ENCODE measurements around the gene NTSR1. TPM values are rescaled to one million over a fixed set of nuclear protein-coding genes. Genes with fewer than 3 reads are reported as not detected.

Gene NTSR1
- total RNA-seq, 4 donors from 2014 or later: 1.5 to 23.9 (median 4.7) TPM

DNA sequence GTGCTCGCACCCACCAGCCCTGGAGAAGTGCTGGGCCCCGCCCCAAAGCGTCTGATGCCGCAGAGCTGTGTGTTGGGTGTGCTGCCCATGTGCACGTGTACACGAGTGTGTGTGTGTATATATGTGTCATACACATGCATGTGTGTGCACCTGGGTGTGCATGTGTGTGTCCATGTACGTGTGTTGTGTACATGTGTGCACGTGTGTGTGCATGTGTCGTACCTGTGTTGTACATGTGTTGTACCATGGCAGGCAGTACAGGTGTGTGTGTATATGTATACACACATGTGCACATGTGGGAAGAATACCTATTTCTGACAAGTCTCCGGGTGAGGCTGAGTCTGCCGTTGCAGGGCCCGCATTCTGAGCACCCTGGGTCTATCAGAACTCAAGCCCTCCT, 81.4 kb downstream of the NTSR1 start:
- no peaks in the 10 kb centered on the region for H3K36me3 ChIP-seq
- no peak overlapping the region for H3K4me3 ChIP-seq
- no peak for DNase-seq
- no peak overlapping the region for H3K27ac ChIP-seq
- TF ChIP-seq EP300 (IDR thresholded peaks at IDR 0.05; ENCODE audit: low read depth): no peak
- no peak for TF ChIP-seq CTCF (IDR thresholded peaks at IDR 0.05)
- TF ChIP-seq POLR2A (IDR thresholded peaks at IDR 0.05): no peak
- no peak for TF ChIP-seq POLR2AphosphoS5 (IDR thresholded peaks at IDR 0.05)
- in situ Hi-C loops (cut with MboI; ENCODE audit: low pct_ligation_motif_present in 1 of 4, low pct_unique_long_range_greater_than_20kb in 1 of 4, low sequenced_read_pairs in 3 of 4): loop anchor here in 2 of 4 donors (25.0 kb wide), 2 partner anchors 103 to 128 kb away; no protein-coding TSS in a partner anchor
- no peaks in the 10 kb centered on the region for H3K9me3 ChIP-seq
- H3K4me1 ChIP-seq: peaks cover 4 to 19% (median 16%) of the 10 kb centered on the region in 4 donors
- H3K27me3 ChIP-seq: no peaks in the 10 kb centered on the region
- 93% methylated on average over 3 to 12 of the region's 12 CpGs for WGBS, 2 donors (ENCODE audit: low coverage in 1 of 2)
- intact Hi-C loops (cut with DNase I; ENCODE audit: low total_unique reads): loop anchor here (2.0 to 5.0 kb wide), 2 partner anchors 88 to 121 kb away; no protein-coding TSS in a partner anchor

GRCh38 chr20:62791301-62792181, 82.9 kb downstream of the NTSR1 start:
- no peak for TF ChIP-seq EP300 (IDR thresholded peaks at IDR 0.05; ENCODE audit: low read depth)
- no peak for TF ChIP-seq POLR2A (IDR thresholded peaks at IDR 0.05)
- TF ChIP-seq CTCF (IDR thresholded peaks at IDR 0.05): peak; percentile 88 to 98 (median 92)
- peak in 2 of 3 donors; percentile 29 to 30 for TF ChIP-seq POLR2AphosphoS5 (IDR thresholded peaks at IDR 0.05)
- Histone ChIP-seq H3K9me3 (no peaks in the 10 kb centered on the region), H3K4me1 (peaks cover 4 to 26% (median 22%) of the 10 kb centered on the region in 4 donors), H3K36me3 (no peaks in the 10 kb centered on the region), H3K27ac (no peak overlapping the region), H3K4me3 (no peak overlapping the region), H3K27me3 (no peaks in the 10 kb centered on the region)
- intact Hi-C loops (cut with DNase I; ENCODE audit: low total_unique reads): loop anchor here (2.0 to 5.0 kb wide), 2 partner anchors 89 to 123 kb away; no protein-coding TSS in a partner anchor
- WGBS, 2 donors (ENCODE audit: low coverage in 1 of 2): 41% methylated on average over 23 of the region's 23 CpGs; no CpG with 5 or more reads in 1 of the 2 donors
- in situ Hi-C loops (cut with MboI; ENCODE audit: low pct_ligation_motif_present in 1 of 4, low pct_unique_long_range_greater_than_20kb in 1 of 4, low sequenced_read_pairs in 3 of 4): loop anchor here in 2 of 4 donors (25.0 kb wide), 2 partner anchors 104 to 129 kb away; no protein-coding TSS in a partner anchor
- peak; percentile 84 for DNase-seq

DNA sequence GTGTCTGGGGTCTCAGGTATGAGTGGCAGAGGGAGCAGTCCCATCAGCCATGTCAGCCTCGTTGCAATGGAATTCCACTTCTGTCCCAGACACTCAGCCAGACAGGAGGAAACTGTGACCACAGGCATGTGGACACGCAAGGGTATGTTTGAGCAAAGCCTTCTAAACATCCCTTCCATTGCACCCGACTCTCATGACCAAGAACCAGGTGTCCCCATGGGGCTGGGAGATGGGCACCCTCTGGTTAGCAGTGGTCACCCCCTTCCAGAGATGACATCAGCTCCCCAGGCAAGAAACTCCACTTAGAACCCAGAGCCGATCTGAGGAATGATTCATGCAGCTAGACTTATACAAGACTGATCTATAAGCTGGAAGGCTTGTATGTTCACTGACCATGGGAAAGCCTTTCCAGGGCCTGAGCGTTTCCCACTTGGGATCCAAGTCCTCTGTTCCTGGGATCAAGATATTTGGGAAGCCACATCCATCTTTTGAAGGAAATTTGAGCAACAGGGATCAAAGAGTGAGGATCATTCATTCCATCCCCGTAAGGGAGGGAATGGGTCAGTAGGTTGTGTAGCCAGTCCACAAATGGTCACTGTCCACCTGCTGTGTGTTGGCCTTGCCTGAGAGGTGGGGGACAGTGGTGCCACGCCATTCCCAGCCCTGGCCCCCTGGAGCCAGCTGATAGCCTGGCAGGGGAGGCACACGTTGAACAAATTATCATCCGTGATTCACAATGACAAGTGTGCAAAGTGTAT, 83.7 kb downstream of the NTSR1 start:
- no peaks in the 10 kb centered on the region for H3K27me3 ChIP-seq
- H3K4me1 ChIP-seq: peaks cover 8 to 32% (median 28%) of the 10 kb centered on the region in 4 donors
- H3K9me3 ChIP-seq: no peaks in the 10 kb centered on the region
- H3K36me3 ChIP-seq: no peaks in the 10 kb centered on the region
- 60 to 68% methylated on average over 1 to 8 of the region's 9 CpGs for WGBS, 2 donors (ENCODE audit: low coverage in 1 of 2)
- H3K4me3 ChIP-seq: no peak overlapping the region
- no peak for DNase-seq
- no peak for TF ChIP-seq EP300 (IDR thresholded peaks at IDR 0.05; ENCODE audit: low read depth)
- TF ChIP-seq POLR2AphosphoS5 (IDR thresholded peaks at IDR 0.05): no peak
- no peak for TF ChIP-seq POLR2A (IDR thresholded peaks at IDR 0.05)
- TF ChIP-seq CTCF (IDR thresholded peaks at IDR 0.05): no peak
- in situ Hi-C loops (cut with MboI; ENCODE audit: low pct_ligation_motif_present in 1 of 4, low pct_unique_long_range_greater_than_20kb in 1 of 4, low sequenced_read_pairs in 3 of 4): loop anchor here in 2 of 4 donors (25.0 kb wide), 2 partner anchors 105 to 130 kb away; no protein-coding TSS in a partner anchor
- intact Hi-C loops (cut with DNase I; ENCODE audit: low total_unique reads): loop anchor here (5.0 kb wide), 1 partner anchor 90 kb away; no protein-coding TSS in a partner anchor
- no peak overlapping the region for H3K27ac ChIP-seq
